Mesothelial cell of epicardium (in vitro differentiated cells): Measurements from ENCODE around the gene FGD4. TPM values are rescaled to one million over a fixed set of nuclear protein-coding genes. Genes with fewer than 3 reads are reported as not detected.
"Not testable (repeated sequence)": the region's sequence is repeated elsewhere in the genome, so short reads cannot be mapped to it uniquely, and the experiment has no call there.

Experiments used
- DNase-seq, 2 experiments: peaks; one replicate each; pipeline ENCODE4 v3.0.0; 2021; ENCODE audit warnings: low spot score in 2 of 2; ENCODE audit not compliant: unreplicated experiment in 2 of 2
- H3K27ac Mint-ChIP-seq: 2 replicates; pipeline ENCODE4 v1.8.0; 2021; ENCODE audit warnings: mixed read lengths
- H3K27me3 Mint-ChIP-seq: 2 replicates; pipeline ENCODE4 v1.8.0; 2021; ENCODE audit warnings: low read depth, mixed read lengths
- H3K36me3 Mint-ChIP-seq: 2 replicates; pipeline ENCODE4 v1.8.0; 2021; ENCODE audit warnings: mixed read lengths
- H3K4me1 Mint-ChIP-seq: 2 replicates; pipeline ENCODE4 v1.8.0; 2021; ENCODE audit warnings: mixed read lengths
- H3K4me3 Mint-ChIP-seq: 2 replicates; pipeline ENCODE4 v1.8.0; 2021; ENCODE audit warnings: mild to moderate bottlenecking, moderate library complexity, mixed read lengths
- H3K9me3 Mint-ChIP-seq: 2 replicates; pipeline ENCODE4 v1.8.0; 2021; ENCODE audit warnings: mixed read lengths
- total RNA-seq: library from RNA; stranded (reverse); gene quantifications from 3 replicates; pipeline ENCODE4 v1.2.1, GENCODE V29; 2021
- TF ChIP-seq, protein P1 (sequence below): fragments of 200-600 bp; sonication (generic); IDR thresholded peaks from one replicate; pipeline ENCODE4 v1.5.0; 2021; ENCODE audit warnings: antibody characterized with exemption; ENCODE audit not compliant: unreplicated experiment

The FGD4 gene
- total RNA-seq, 1 donor from 2014 or later = 13.4 TPM

DNA sequence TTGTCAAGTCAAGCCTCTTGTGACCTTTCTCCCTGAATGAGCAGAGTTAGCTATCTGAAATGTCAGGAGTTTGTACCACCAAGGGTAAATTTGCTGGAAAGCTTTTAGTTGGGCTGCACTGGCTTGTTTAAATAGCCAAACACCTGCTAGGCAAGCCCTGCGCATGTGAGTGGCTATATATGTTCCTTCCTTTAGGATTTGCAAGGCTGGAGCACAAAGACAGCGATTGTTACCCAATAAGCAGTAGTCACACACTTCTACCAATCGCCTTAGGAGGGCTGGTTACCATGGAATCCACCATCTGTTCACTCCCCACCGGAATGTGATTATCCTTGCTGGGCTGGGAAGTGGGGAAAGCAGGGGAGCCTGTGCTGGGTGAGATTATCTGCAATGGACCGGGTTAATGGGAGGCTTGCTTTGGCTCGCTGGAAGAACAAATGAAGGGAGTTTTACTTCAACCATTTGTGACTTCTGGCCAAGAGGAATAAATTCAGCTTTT, 102.5 kb downstream of the FGD4 start:
- H3K27me3 Mint-ChIP-seq = no peaks in the 10 kb centered on the region
- H3K27ac Mint-ChIP-seq = no peak overlapping the region
- TF ChIP-seq, protein P1, sequence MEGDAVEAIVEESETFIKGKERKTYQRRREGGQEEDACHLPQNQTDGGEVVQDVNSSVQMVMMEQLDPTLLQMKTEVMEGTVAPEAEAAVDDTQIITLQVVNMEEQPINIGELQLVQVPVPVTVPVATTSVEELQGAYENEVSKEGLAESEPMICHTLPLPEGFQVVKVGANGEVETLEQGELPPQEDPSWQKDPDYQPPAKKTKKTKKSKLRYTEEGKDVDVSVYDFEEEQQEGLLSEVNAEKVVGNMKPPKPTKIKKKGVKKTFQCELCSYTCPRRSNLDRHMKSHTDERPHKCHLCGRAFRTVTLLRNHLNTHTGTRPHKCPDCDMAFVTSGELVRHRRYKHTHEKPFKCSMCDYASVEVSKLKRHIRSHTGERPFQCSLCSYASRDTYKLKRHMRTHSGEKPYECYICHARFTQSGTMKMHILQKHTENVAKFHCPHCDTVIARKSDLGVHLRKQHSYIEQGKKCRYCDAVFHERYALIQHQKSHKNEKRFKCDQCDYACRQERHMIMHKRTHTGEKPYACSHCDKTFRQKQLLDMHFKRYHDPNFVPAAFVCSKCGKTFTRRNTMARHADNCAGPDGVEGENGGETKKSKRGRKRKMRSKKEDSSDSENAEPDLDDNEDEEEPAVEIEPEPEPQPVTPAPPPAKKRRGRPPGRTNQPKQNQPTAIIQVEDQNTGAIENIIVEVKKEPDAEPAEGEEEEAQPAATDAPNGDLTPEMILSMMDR = no peak
- H3K9me3 Mint-ChIP-seq = no peaks in the 10 kb centered on the region
- no peaks in the 10 kb centered on the region for H3K36me3 Mint-ChIP-seq
- no peak for DNase-seq
- H3K4me3 Mint-ChIP-seq = no peak overlapping the region
- H3K4me1 Mint-ChIP-seq = peaks cover 22% of the 10 kb centered on the region

DNA sequence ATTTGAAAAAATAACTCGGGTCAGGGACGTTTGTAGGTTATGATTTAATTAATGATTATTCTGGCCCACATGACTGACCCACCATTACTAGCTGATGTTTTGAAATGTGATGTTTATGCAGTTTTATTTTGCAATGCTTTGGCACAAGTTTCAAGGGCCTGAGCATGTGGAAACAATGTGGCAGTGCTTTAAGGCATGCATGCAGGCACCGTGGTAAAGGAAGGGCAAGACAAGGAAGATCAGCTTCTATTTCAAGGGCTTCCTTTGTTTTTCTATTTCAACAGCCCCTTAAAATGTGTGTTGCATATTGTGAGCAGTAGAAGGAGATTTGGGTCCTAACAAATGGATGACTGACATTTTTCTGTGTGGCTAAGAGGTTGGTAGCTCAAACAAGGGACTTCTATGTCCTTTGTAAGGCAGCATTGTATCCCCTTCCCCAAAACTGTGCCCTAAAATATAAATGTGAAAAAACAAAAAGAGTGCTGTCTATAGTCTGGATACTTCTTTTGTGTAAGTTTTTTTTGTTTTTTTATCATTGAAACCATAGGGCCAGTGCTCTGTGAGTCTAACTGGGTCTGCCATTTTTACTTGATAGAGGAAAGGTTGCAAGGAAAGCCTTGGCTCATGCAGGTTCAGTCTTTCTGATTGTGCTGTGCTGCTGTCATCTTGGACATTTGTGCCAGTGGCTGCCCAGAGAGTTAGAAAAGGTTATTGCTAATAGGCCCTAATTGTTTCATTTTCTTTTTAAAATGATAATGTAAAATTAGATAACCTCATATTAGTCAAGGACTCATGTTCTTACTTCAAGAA, 103.5 kb downstream of the FGD4 start:
- H3K4me3 Mint-ChIP-seq = no peak overlapping the region
- TF ChIP-seq, protein P1 = no peak
- H3K4me1 Mint-ChIP-seq = peaks cover 23% of the 10 kb centered on the region

DNA sequence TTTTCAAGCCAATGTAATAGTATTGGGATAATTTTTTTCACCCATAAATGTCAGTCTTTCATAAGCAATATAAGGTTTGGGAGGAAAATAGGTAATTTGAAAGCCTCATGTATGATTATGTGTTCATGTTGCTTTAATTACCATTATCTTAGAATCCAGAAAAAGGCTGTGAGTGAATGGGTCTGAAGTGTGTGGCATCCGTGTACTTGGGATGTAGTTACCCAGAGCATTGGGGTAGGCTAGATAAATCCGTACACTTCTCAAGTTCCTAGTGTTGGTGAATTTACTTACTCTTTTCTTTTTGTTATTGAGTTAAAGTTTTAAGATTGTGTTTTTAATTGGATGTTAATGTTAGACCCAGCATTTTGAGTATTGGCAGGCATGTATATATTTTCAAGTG, 104.4 kb downstream of the FGD4 start:
- Mint-ChIP-seq H3K27ac (no peak overlapping the region), H3K4me3 (no peak overlapping the region), H3K36me3 (no peaks in the 10 kb centered on the region)

More for the DNA sequence above, 103.5 kb downstream of the FGD4 start:
- H3K27ac Mint-ChIP-seq = no peak overlapping the region
- no peak for DNase-seq
- H3K9me3 Mint-ChIP-seq = no peaks in the 10 kb centered on the region
- no peaks in the 10 kb centered on the region for H3K27me3 Mint-ChIP-seq
- no peaks in the 10 kb centered on the region for H3K36me3 Mint-ChIP-seq

DNA sequence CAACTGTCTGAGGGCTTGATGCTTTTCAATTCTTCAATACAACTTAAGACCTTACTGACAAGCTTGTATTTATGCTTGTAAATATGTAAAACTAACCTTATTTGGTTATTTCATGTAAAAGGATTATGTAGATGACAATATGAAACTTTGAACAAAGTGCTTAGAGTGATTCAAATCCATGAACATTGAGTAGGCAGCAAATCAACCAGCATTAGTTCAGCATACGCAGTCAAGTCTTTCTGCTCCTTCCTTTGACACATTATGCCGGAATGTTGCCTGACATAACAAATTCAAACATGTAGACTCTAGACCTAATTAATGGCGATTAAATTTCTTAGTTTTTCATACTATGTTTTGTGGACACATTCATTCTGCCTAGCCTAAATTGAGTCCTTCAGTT, 105.2 kb downstream of the FGD4 start:
- no peaks in the 10 kb centered on the region for H3K9me3 Mint-ChIP-seq
- no peak overlapping the region for H3K27ac Mint-ChIP-seq
- H3K4me1 Mint-ChIP-seq = peaks cover 28% of the 10 kb centered on the region
- DNase-seq = no peak
- H3K4me3 Mint-ChIP-seq = no peak overlapping the region
- no peaks in the 10 kb centered on the region for H3K27me3 Mint-ChIP-seq
- no peaks in the 10 kb centered on the region for H3K36me3 Mint-ChIP-seq
- TF ChIP-seq, protein P1 = no peak

More for the DNA sequence above, 104.4 kb downstream of the FGD4 start:
- Mint-ChIP-seq H3K4me1 (peaks cover 28% of the 10 kb centered on the region), H3K9me3 (no peaks in the 10 kb centered on the region), H3K27me3 (no peaks in the 10 kb centered on the region)
- TF ChIP-seq, protein P1 = no peak
- no peak for DNase-seq

DNA sequence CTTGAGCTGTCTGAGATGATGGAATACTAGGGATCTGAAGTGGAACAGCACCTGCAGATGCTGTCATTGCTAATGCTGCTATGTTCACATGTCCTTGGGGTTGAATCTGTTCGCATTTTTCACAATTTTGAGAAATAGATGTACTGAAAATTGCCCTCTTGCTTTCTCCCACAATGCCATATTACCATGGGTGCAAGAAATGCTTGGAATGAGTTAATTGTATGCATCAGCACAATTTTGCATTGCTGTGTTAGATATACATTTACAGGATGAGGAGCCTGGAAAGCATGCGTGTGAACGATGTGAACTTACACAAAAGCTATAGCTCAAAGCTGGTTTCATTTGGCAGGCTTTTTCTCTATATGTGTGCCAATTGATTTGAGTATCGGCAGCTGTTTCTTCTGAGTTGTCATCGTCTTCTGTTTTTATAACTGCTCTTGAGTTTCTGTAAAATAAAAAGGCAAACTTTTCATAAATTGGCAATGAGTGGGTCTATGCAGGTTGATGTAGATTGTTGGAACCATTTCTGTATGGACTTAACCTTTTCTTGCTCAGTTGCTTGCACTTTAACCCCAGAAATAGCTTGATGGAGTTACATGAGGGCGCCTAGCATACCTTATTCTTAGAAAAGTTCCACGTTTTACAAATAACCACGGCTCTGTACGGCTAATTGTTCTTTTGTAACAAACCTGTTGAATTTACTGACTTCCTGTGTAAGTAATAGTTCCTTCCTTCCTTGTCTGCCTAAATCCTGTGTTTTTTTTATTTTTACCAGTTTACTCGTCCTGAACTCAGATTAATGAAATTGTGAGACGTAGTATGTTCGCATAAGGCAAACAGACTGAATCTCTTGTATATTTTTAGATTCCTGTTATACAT, 105.9 kb downstream of the FGD4 start:
- Mint-ChIP-seq H3K9me3 (no peaks in the 10 kb centered on the region), H3K27me3 (no peaks in the 10 kb centered on the region), H3K4me3 (no peak overlapping the region), H3K27ac (peak overlapping the region; percentile 14), H3K36me3 (no peaks in the 10 kb centered on the region), H3K4me1 (peaks cover 28% of the 10 kb centered on the region)
- TF ChIP-seq, protein P1 = no peak
- no peak for DNase-seq

DNA sequence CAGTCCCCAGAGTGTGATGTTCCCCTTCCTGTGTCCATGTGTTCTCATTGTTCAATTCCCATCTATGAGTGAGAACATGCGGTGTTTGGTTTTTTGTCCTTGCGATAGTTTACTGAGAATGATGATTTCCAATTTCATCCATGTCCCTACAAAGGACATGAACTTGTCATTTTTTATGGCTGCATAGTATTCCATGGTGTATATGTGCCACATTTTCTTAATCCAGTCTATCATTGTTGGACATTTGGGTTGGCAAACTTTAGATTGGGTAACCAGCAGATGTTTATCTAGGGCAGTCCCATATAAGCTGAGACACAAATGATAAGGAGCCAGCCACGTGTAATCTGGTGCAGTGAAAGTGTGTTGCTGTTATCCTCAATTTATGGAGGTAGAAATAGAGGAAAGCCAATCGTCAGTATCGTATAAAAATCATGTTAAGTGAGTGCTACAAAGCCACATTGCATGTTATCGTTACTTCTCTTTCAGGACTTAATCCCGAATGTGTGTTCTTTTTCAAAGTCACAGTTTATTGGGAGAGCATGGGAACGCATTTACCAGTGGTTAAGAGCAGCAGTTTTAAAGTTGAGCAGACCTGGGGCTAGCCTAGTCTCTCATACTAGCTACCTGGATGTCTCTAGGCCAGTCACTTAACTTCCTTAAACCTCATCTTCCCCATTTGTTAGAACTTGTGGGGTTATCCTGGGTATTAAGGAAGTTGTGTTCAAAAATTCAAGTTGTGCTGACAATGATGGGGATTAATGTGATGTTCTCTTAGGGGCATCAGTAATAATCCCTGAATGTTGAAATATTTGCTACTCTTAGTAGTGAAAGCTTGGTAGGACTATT, 108.0 kb downstream of the FGD4 start:
- not testable (repeated sequence) for H3K27me3 Mint-ChIP-seq, H3K36me3 Mint-ChIP-seq, DNase-seq, H3K4me3 Mint-ChIP-seq, H3K27ac Mint-ChIP-seq, H3K9me3 Mint-ChIP-seq
- H3K4me1 Mint-ChIP-seq = peaks cover 21% of the 10 kb centered on the region
